DOHH2 (cell line): ENCODE data around the gene RIPK3.
"Not testable (repeated sequence)": the region's sequence is repeated elsewhere in the genome, so short reads cannot be mapped to it uniquely, and the experiment has no call there.

Source experiments
- H3F3A ChIP-seq: fragments of 200-600 bp; sonication (generic), shearing (Covaris generic); 2 replicates; pipeline ENCODE4 v1.6.0; 2016; ENCODE audit warnings: antibody characterized with exemption, mild to moderate bottlenecking; ENCODE audit not compliant: control insufficient read depth, insufficient read depth
- H3K27ac ChIP-seq: fragments of 200-600 bp; sonication (generic); 2 replicates; pipeline ENCODE4 v1.5.1; 2014; ENCODE audit warnings: low read depth, mild to moderate bottlenecking, low read length, moderate library complexity
- H3K27me3 ChIP-seq: fragments of 200-600 bp; sonication (generic); 2 replicates; pipeline ENCODE4 v1.6.1; 2014; ENCODE audit warnings: mild to moderate bottlenecking, low read length, mixed read lengths; ENCODE audit not compliant: control insufficient read depth
- H3K36me3 ChIP-seq: fragments of 200-600 bp; sonication (generic); 2 replicates; pipeline ENCODE4 v1.6.1; 2014; ENCODE audit warnings: mild to moderate bottlenecking, low read length, moderate library complexity, mixed read lengths; ENCODE audit not compliant: control insufficient read depth
- H3K4me1 ChIP-seq: fragments of 200-600 bp; sonication (generic); 2 replicates; pipeline ENCODE4 v1.6.1; 2014; ENCODE audit warnings: mild to moderate bottlenecking, low read length, mixed read lengths; ENCODE audit not compliant: control insufficient read depth
- H3K4me2 ChIP-seq: fragments of 200-600 bp; sonication (generic); 2 replicates; pipeline ENCODE4 v1.6.0; 2014; ENCODE audit warnings: mild to moderate bottlenecking, low read length, moderate library complexity
- H3K4me3 ChIP-seq: fragments of 200-600 bp; sonication (generic); 2 replicates; pipeline ENCODE4 v1.5.1; 2014; ENCODE audit warnings: mild to moderate bottlenecking, low read length, mixed read lengths
- H3K79me2 ChIP-seq: fragments of 200-600 bp; sonication (generic); 2 replicates; pipeline ENCODE4 v1.6.1; 2014; ENCODE audit warnings: mild to moderate bottlenecking, low read length, mixed read lengths; ENCODE audit not compliant: control insufficient read depth
- H3K9me2 ChIP-seq: fragments of 200-600 bp; sonication (generic); replicated peaks from 2 replicates; pipeline ENCODE4 v1.6.1; 2014; ENCODE audit warnings: mild to moderate bottlenecking, low read length, mixed read lengths; ENCODE audit not compliant: control insufficient read depth
- H3K9me3 ChIP-seq: fragments of 200-600 bp; sonication (generic); 2 replicates; pipeline ENCODE4 v1.6.1; 2014; ENCODE audit warnings: antibody characterized with exemption, low read length, mixed read lengths; ENCODE audit not compliant: control insufficient read depth, insufficient read depth
- H4K20me1 ChIP-seq: fragments of 200-600 bp; sonication (generic); 2 replicates; pipeline ENCODE4 v1.6.0; 2014; ENCODE audit warnings: low read depth, mild to moderate bottlenecking, antibody characterized with exemption, low read length, moderate library complexity; ENCODE audit not compliant: control insufficient read depth, insufficient read depth
- CTCF ChIP-seq: fragments of 200-600 bp; sonication (generic); IDR thresholded peaks from one replicate; pipeline ENCODE4 v1.5.1; 2014; ENCODE audit warnings: antibody characterized with exemption, mild to moderate bottlenecking, low read depth, low read length; ENCODE audit not compliant: poor library complexity, severe bottlenecking
- EZH2phosphoT487 ChIP-seq: fragments of 200-600 bp; sonication (generic); IDR thresholded peaks from 2 replicates; pipeline ENCODE4 v1.6.1; 2017; ENCODE audit warnings: borderline replicate concordance, mild to moderate bottlenecking, antibody characterized with exemption, low read length, moderate library complexity, mixed read lengths

The RIPK3 gene

GRCh38 chr14:24330973-24331674, 8.7 kb downstream of the RIPK3 start:
- H3K9me2 ChIP-seq, result no peaks in the 10 kb centered on the region
- H3K4me1 ChIP-seq, result peaks cover 36% of the 10 kb centered on the region
- no peaks in the 10 kb centered on the region for H3K79me2 ChIP-seq
- H3K27ac ChIP-seq, result no peak overlapping the region
- H3K4me2 ChIP-seq, result no peak overlapping the region
- no peak overlapping the region for H3K4me3 ChIP-seq
- no peaks in the 10 kb centered on the region for H3K9me3 ChIP-seq
- H4K20me1 ChIP-seq, result no peaks in the 10 kb centered on the region
- no peaks in the 10 kb centered on the region for H3K36me3 ChIP-seq
- TF ChIP-seq EZH2phosphoT487 (no peak), CTCF (no peak)
- H3F3A ChIP-seq, result no peaks in the 10 kb centered on the region; the same call in 1 of the 2 replicates
- H3K27me3 ChIP-seq, result peaks cover 16% of the 10 kb centered on the region

- Histone ChIP-seq H4K20me1 (no peaks in the 10 kb centered on the region), H3K9me3 (no peaks in the 10 kb centered on the region), H3K4me2 (no peak overlapping the region), H3K4me1 (peaks cover 36% of the 10 kb centered on the region), H3K27ac (no peak overlapping the region), H3K4me3 (no peak overlapping the region), H3K36me3 (no peaks in the 10 kb centered on the region), H3F3A (no peaks in the 10 kb centered on the region; the same call in 1 of the 2 replicates), H3K9me2 (no peaks in the 10 kb centered on the region), H3K79me2 (no peaks in the 10 kb centered on the region), H3K27me3 (peaks cover 16% of the 10 kb centered on the region)
- no peak for TF ChIP-seq EZH2phosphoT487
- TF ChIP-seq CTCF, result no peak
These were observed 10.1 kb downstream of the RIPK3 start for GRCh38 chr14:24329736-24330135.

- no peaks in the 10 kb centered on the region for H3K36me3 ChIP-seq
- no peak overlapping the region for H3K27ac ChIP-seq
- H3K4me2 ChIP-seq, result no peak overlapping the region
- no peaks in the 10 kb centered on the region for H3K9me3 ChIP-seq
- H3K79me2 ChIP-seq, result no peaks in the 10 kb centered on the region
- TF ChIP-seq EZH2phosphoT487, result no peak
- H3K4me1 ChIP-seq, result peaks cover 33% of the 10 kb centered on the region
- H3K9me2 ChIP-seq, result no peaks in the 10 kb centered on the region
- H3K4me3 ChIP-seq, result no peak overlapping the region
- H3F3A ChIP-seq, result no peaks in the 10 kb centered on the region; the same call in 1 of the 2 replicates
- H4K20me1 ChIP-seq, result no peaks in the 10 kb centered on the region
- peaks cover 16% of the 10 kb centered on the region for H3K27me3 ChIP-seq
These were observed 10.6 kb downstream of the RIPK3 start for GRCh38 chr14:24329073-24329663.

GRCh38 chr14:24327914-24328313, 11.9 kb downstream of the RIPK3 start:
- H3K9me2 ChIP-seq, H3K9me3 ChIP-seq, H3K27ac ChIP-seq, H3K27me3 ChIP-seq, H3K4me3 ChIP-seq, H3K4me2 ChIP-seq, H3K79me2 ChIP-seq, H4K20me1 ChIP-seq, H3F3A ChIP-seq, H3K36me3 ChIP-seq: not testable (repeated sequence)
- H3K4me1 ChIP-seq, result peaks cover 21% of the 10 kb centered on the region
- peak; percentile 43 for TF ChIP-seq CTCF
